NB4 (cell line): Measurements from ENCODE around the gene SLC26A4.

Experiments used
- DNase-seq: peaks from one replicate; pipeline ENCODE4 v3.0.0; 2010; ENCODE audit warnings: low read depth
- H3K4me3 ChIP-seq: one replicate; pipeline ENCODE4 v1.5.1; 2011; ENCODE audit warnings: mild to moderate bottlenecking, low read depth, low read length, moderate library complexity
- CTCF ChIP-seq: IDR thresholded peaks from one replicate; pipeline ENCODE4 v1.5.1; 2012; ENCODE audit warnings: low read depth, low read length
- MAX ChIP-seq: IDR thresholded peaks from 2 replicates; pipeline ENCODE4 v1.6.1; 2011; ENCODE audit warnings: low read depth, low read length
- MYC ChIP-seq: IDR thresholded peaks from 2 replicates; pipeline ENCODE4 v1.6.1; 2011; ENCODE audit warnings: low read depth, low read length
- POLR2A ChIP-seq: IDR thresholded peaks from 2 replicates; pipeline ENCODE4 v1.6.1; 2011; ENCODE audit warnings: mild to moderate bottlenecking; ENCODE audit not compliant: insufficient read length; ENCODE audit errors: extremely low read depth

Gene SLC26A4

GRCh38 chr7:107660381-107661080 lies at the start of gene SLC26A4:
SLC26A4 (plus strand) TSS chr7:107660828; CDS start chr7:107661642, 814 bp downstream.
- DNase-seq: peak; percentile 25
- no peak within 1 kb of the TSS for H3K4me3 ChIP-seq
- no peak for TF ChIP-seq MYC
- no peak for TF ChIP-seq POLR2A

GRCh38 chr7:107613439-107613838 lies 47.2 kb upstream of the SLC26A4 start:
- TF ChIP-seq CTCF (no peak), POLR2A (no peak), MYC (no peak), MAX (no peak)
- no peak overlapping the region for H3K4me3 ChIP-seq
- DNase-seq: no peak

GRCh38 chr7:107613948-107614347 lies 46.7 kb upstream of the SLC26A4 start:
- DNase-seq: no peak
- TF ChIP-seq MAX (no peak), MYC (no peak), CTCF (no peak), POLR2A (no peak)
- H3K4me3 ChIP-seq: no peak overlapping the region

- TF ChIP-seq MAX: no peak
- no peak for TF ChIP-seq POLR2A
- TF ChIP-seq MYC: no peak
- no peak for TF ChIP-seq CTCF
- DNase-seq: no peak
- H3K4me3 ChIP-seq: no peak overlapping the region
Measured at GRCh38 chr7:107614425-107614824, 46.2 kb upstream of the SLC26A4 start.

GRCh38 chr7:107615910-107616680 lies 44.5 kb upstream of the SLC26A4 start:
- DNase-seq: no peak
- H3K4me3 ChIP-seq: no peak overlapping the region
- no peak for TF ChIP-seq MYC
- TF ChIP-seq POLR2A: no peak
- no peak for TF ChIP-seq MAX
- no peak for TF ChIP-seq CTCF

GRCh38 chr7:107622429-107622828 lies 38.2 kb upstream of the SLC26A4 start:
- peak; percentile 76 for DNase-seq
- no peak overlapping the region for H3K4me3 ChIP-seq
- TF ChIP-seq POLR2A (no peak), MYC (no peak), CTCF (no peak), MAX (no peak)
